ENCODE data around the gene GNG8.

GNG8 gene

DNA sequence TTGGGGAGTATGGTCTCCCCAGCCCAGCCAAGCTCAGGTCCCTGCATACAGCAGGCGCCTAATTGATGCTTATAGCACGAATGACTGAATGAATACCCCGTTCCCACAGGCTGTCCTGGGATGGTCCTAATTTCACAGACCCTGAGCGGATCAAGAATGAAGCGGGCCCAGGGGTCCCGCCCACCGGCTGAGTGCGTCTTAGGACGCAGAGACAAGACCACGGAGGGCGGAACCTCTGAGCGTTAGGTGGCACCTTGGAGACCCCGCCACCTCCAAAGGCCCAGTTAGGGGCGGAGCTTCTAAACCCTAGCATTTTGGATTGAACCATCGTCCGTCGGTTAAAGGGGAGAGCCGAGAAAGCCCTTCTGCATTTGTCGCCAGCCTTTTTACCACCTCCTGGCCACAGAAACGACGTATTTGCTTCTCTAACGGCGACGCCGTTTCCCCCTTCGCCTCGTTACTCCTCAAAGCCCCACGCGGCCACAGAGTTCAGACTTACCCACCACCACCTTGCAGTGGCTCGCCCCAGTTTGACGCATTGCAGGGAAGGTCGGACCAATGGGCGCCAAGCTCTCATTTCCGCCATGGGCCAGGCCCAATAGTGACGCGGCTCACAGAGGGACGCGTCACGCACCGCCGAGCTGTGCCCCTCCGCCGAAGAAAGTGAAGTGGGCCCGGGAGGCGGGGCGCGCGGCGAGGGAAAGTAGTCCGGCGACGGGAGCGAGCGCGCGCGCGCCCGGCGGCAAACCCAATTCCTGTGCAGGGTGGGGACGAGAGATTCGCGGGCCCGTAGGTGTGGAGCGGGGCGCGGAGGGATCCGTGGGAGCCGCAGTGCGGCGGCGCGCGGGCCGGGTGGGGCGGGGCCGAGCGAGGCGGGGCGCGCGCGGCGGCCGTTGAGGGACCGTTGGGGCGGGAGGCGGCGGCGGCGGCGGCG is 35.4 kb downstream of the GNG8 start:
- DNase-seq, result peak; percentile 98

DNA sequence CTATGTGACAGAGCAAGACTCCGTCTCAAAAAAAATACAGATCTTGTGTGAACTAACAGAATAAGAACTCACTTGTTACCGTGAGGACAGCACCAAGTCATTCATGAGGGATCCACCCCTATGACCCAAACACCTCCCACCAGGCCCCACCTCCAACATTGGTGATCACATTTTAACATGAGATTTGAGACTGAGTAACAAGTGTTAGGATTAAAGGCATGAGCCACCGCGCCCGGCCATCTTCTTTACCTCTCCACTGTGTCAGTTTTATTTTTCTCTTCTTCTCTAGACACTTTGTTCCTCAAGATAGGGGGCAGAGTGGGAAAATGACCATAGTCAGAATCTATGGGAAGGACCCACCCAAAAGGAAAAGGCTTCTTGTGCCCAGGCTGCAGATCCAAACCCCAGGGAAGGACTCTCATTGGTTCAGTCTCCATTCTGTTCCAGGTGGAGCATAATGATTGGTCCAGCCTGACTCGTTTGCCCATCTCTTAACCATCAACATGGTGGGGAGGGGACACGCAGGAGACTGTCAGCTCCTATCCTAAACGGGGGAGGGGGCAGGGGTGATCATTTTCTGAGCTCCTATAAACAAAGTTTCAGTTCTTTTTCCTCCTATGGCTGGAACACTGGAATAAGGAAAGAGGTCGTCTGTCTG is 36.2 kb downstream of the GNG8 start:
- DNase-seq, result peak; percentile 31

DNA sequence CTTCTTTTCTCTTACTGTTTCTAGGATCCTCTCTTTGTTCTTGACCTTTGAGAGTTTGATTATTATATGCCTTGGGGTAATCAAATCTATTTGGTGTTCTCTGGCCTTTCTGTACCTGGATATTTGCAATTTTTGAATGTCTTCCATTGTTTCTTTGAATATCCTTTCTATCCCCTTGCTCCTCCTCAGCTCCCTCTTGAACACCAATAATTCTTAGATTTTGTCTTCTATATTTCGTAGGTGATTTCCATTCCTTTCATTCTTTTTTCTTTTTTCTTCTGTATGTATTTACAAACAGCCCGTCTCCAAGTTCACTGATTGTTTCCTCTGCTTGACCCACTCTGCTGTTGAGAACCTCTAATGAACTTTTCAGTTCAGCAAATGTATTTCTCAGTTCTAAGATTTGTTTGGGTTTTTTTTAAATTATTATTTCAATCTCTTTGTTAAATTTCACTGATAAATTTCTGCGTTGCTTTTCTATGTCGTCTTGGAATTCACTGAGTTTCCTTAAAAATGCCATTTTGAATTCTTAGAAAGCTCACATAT is 37.6 kb downstream of the GNG8 start:
- no peak for DNase-seq

DNA sequence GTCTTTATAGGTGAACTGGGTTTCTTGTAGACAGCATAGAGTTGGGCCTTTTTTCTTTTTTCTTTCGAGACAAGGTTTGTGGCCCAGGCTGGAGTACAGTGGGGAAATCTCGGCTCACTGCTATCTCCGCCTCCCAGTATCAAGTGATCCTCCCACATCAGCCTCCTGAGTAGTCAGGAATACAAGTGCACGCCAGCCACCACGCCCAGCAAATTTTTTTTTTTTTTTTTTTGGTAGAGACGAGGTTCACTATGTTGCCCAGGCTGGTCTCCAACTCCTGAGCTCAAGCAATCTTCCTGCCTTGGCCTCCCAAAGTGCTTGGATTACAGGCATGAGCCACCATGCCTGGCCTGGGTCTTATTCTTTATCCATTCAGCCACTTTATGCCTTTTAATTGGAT is 40.0 kb downstream of the GNG8 start:
- DNase-seq, result peak; percentile 34

DNA sequence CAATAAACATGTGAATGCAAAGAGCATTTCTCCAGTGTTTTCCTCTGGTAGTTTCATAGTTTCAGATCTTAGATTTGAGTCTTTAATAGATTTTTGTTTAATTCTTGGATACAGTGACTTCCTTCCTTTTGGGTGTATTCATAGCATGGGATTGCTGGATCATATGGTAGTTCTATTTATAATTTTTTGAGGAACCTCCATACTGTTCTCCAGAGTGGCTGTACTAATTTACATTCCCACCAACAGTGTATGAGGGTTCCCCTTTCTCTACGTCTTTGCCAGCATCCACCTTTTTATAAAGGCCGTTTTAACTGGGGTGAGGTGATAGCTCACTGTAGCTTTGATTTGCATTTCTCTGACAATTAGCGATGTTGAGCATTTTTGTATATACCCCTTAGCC is 44.1 kb downstream of the GNG8 start:
- no peak for DNase-seq

DNA sequence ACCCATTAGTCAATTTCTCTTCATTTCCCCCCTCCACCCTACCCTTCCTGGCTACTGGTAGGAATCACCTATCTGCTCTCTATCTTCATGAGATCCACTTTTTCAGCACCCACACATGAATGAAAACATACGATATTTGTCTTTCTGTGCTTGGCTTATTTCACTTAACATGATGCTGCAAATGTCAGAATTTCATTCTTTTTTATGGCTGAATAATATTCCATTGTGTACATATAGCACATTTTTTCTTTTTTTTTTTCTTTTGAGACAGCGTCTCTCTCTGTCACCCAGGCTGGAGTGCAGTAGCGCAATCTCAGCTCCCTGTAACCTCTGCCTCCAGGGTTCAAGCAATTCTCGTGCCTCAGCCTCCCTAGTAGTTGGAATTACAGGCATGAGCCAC is 44.7 kb downstream of the GNG8 start:
- DNase-seq, result no peak

DNA sequence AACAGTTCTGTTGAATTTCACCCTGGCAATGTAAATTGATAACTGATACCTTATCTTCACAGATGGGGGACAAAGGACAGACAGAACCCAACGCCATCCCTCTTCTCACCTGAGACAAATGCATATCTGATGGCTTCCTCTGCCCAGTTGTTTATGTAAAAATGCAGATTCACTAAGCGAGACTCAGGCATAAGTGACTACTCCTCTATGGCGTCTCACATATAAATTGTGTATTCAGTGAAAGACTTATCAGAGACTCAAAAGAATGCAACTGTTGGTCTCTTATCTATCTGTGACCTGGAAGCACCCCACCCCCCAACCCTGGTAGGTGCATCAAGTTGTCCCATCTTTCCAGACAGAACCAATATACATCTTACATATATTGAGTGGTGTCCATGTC is 48.1 kb downstream of the GNG8 start:
- no peak for DNase-seq

DNA sequence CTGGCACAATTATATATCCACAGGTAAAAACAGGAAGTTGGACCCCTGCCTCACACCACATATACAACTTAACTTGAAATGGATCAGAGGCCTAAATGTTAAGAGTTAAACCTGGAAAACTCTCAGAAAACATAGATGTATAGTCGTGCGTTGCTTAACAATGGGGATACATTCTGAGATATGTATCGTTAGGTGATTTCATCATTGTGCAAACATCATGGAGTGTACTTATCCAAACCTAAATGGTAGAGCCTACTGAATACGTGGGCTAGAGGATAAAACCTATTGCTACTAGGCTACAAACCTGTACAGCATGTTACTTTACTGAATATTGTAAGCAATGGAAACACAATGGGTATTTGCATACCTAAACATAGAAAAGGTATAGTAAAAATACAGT is 49.7 kb downstream of the GNG8 start:
- DNase-seq, result no peak

DNA sequence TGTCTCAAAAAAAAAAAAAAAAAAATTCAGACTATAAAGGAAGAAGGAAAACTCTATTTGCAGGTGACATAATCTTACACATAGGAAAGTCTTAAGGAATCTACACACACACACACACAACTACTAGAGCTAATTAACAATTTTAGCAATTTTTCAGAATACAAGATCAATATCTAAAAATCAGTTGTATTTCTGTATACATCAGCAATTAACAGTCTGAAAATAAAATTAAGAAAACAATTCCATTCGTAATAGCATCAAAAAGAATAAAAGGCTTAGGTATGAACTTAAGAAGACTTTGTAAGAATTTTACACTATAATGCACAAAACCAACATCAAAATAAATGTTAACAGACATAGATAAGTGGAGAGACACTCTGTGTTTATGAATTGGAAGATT is 50.5 kb downstream of the GNG8 start:
- DNase-seq, result no peak

Measured in hematopoietic multipotent progenitor cell treated with erythropoietin and hydrocortisone succinate and interleukin-3 and kit ligand, for 8 days (in vitro differentiated cells).